Testis (tissue), 2 donors: Measurements from ENCODE around the gene STX11.

ENCODE experiments used
- CTCF ChIP-seq, 3 experiments: fragments of 450-650 bp in 2 of 3; fragments of 200-600 bp in 1 of 3; sonication (generic) in 1 of 3; IDR thresholded peaks; one replicate each; pipeline ENCODE4 v1.5.1; 2016 to 2019; ENCODE audit warnings: antibody characterized with exemption in 3 of 3, mild to moderate bottlenecking in 2 of 3, moderate library complexity in 1 of 3
- POLR2A ChIP-seq: fragments of 450-650 bp; IDR thresholded peaks from one replicate; pipeline ENCODE4 v1.6.1; 2017; ENCODE audit warnings: antibody characterized with exemption, mild to moderate bottlenecking, moderate library complexity

GRCh38 chr6:144134176-144134575, 16.1 kb upstream of the STX11 start:
- TF ChIP-seq CTCF (IDR thresholded peaks at IDR 0.05) (no peak), POLR2A (no peak)
